ENCODE data around the gene PLCB3.
A peak's percentile ranks its signal among the peaks of the same experiment; 100 is the strongest.
"Not testable (repeated sequence)": the region's sequence is repeated elsewhere in the genome, so short reads cannot be mapped to it uniquely, and the experiment has no call there.

The PLCB3 gene

GRCh38 chr11:64306563-64306875 lies 55.2 kb downstream of the PLCB3 start:
- DNase-seq = no peak

- no peak for DNase-seq
Observed at GRCh38 chr11:64306876-64307622, 55.7 kb downstream of the PLCB3 start.

- not testable (repeated sequence) for DNase-seq
Observed at GRCh38 chr11:64307795-64308194, 56.5 kb downstream of the PLCB3 start.

- DNase-seq = no peak
Observed at GRCh38 chr11:64312947-64313346, 61.6 kb downstream of the PLCB3 start.

GRCh38 chr11:64313491-64314145 lies 62.3 kb downstream of the PLCB3 start:
- no peak for DNase-seq

- DNase-seq = no peak
Observed at GRCh38 chr11:64314146-64314804, 62.9 kb downstream of the PLCB3 start.

GRCh38 chr11:64314805-64315561 lies 63.7 kb downstream of the PLCB3 start:
- no peak for DNase-seq

GRCh38 chr11:64315667-64316526 lies 64.6 kb downstream of the PLCB3 start:
- not testable (repeated sequence) for DNase-seq

GRCh38 chr11:64316672-64317324 lies 65.5 kb downstream of the PLCB3 start:
- peak; percentile 78 for DNase-seq

- peak; percentile 99 for DNase-seq
Observed at GRCh38 chr11:64317325-64317960, 66.1 kb downstream of the PLCB3 start, which contains the start of gene TRMT112. Gene TRMT112 (minus strand): TSS chr11:64317559. CDS start chr11:64317526, 33 bp downstream.

- DNase-seq = peak; percentile 98
Observed at GRCh38 chr11:64317961-64318765, 66.8 kb downstream of the PLCB3 start, which contains the start of gene PRDX5. Gene PRDX5 (plus strand): TSS chr11:64318121. CDS start chr11:64318216, 95 bp downstream.

Measured in activated CD4-positive, alpha-beta T cell treated with anti-CD3 and anti-CD28 coated beads, Interleukin-2, Interleukin-6, amounts not matched to agents 100 ng/mL and 50 ng/mL, durations not matched to agents 16 hours and 8 hours (primary cell).